Measurements from ENCODE around the gene NLRC5.
"Not testable (repeated sequence)": the region's sequence is repeated elsewhere in the genome, so short reads cannot be mapped to it uniquely, and the experiment has no call there.

Gene NLRC5

DNA sequence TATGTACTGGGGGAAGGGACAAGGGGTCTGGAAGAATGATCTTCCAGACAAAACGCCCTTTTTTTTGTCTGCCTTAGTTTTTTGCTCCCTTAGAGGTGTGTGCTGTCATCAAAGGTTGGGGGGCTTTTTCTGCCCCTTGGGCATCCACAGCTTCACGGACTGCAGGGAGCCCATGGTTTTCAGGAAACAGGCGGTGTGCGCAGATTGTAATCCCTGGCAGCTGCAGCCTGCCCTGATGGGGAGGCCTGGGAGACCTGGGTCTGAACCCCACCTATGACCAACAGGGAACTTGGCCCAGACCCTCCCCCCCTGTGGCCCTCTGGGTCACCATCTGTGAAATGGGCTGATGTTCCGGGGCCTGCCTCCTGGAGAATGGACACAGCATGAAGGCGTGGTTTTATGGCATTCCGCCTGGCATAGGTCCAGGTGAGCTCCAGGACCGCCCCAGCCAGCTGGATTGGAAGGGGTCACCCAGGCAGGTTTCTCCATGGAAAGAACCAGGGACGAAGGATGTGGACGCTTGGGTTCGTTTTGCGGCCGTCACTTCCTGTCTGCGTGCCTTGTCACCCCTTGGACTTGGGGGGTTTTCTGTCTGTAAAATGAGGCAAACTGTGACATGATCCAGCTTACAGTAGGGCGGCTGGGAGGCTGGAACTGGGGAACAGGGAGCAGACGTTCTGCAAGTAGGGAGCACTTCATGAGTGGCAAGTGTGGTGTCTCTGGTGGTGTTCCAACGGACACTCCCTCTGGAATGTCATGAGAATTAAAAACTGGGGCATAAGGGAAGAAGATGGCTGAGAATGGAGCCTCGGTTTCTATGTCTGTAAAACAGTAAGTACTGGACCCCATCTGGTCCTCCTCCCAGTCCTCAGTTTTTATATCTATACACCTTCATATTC lies 104.6 kb downstream of the NLRC5 start:
- no peak for DNase-seq (ENCODE audit: extremely low read depth in 1 of 2, low read depth in 1 of 2)

DNA sequence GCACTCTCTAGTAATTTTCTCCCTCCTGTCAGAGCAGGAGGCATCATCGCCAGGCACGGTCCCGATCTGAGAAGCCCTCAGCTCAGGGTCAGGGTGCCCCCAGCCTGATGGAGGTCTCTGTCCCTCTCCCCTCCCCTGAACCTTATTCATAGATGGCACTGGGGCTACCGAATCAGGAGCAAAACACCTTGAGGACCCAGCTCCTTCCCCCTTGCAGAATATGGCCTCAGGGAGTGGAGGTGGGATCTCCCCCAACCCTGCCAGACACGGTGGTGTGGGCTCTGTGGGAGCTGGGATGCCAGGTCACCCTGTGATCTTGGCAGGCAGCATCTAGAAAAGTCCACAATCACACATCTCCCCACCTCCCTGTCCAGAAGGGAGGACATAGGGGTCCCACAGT lies 105.6 kb downstream of the NLRC5 start:
- DNase-seq (ENCODE audit: extremely low read depth in 1 of 2, low read depth in 1 of 2) = no peak

DNA sequence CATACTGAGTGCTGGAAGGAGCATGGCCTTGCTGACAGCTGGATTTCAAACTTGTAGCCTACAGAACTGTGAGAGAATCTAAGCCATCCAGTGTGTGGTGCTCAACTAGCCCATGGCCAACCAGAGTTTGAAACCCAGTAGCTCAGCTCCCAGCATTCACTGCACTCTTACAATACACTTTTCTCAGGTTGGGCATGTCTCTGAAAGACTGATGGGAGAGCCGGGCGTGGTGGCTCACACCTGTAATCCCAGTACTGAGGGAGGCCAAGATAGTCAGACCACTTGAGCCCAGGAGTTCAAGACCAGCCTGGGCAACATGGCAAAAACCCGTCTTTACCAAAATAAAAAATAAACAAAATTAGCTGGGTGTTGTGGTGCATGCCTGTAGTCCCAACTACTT lies 106.8 kb downstream of the NLRC5 start:
- DNase-seq (ENCODE audit: extremely low read depth in 1 of 2, low read depth in 1 of 2) = no peak

DNA sequence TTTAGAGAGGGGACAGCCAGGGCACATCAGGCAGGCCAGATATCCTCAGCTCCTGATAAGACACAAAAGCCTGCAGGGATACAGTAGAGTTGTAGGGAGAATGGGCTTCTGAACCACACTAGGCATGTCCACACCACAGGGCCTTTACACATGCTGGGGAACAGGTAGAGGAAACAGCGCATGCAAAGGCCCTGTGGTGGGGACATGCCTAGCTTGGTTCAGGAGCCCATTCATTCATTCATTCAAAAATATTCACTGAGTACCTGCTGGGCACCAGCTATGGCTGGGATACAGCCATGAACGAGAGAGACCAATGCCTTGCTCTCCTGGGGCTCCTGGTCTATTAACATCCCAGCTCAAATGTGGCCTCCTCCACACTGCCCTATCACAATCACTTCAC lies 107.4 kb downstream of the NLRC5 start:
- DNase-seq (ENCODE audit: extremely low read depth in 1 of 2, low read depth in 1 of 2) = no peak

DNA sequence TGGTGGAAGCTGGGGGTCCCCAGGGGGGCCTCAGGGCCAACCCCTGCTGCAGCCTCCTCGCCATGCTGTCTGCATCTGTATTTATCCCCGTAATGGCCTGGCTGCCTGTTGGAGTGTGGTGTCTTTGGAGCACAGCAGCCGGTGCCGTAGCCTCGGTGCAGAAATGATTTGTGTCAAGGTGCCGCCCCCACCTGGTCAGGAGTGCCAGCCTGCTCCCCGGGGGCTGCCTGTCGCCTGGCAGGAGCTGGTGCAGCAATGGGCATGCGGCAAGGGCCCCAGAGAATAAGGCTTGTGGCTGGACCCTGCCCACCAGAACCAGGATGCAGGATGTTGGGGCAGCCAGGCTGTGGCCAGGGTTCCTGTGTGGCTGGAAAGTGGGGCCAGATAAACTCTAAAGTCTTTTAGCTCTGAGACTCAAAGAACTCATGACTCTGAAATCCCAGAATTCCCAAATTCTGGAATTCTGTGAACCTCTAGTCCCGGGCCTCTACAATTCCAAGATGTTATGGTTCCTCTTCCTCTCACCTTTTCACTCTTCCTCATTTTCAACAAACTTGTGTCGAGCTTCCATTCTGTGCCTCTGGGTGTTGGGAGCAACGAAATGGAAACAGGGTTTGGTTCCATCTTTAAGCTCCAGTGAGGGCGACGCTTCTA lies 109.0 kb downstream of the NLRC5 start:
- DNase-seq (ENCODE audit: extremely low read depth in 1 of 2, low read depth in 1 of 2) = no peak

DNA sequence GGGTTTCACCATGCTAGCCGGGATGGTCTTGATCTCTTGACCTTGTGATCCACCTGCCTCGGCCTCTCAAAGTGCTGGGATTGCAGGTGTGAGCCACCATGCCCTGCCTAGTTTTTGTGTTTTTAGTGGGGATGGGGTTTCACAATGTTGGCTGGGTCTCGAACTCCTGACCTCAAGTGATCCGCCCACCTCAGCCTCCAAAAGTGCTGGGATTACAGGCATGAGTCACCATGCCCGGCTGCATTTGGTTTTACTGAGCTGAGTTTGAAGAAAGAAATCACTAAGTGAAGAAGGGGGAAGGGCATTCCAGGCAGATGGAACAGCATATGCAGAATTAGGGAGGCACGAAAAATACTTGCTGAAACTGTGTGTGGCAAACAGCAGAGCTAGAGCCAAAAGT lies 110.6 kb downstream of the NLRC5 start:
- not testable (repeated sequence) for DNase-seq (ENCODE audit: extremely low read depth in 1 of 2, low read depth in 1 of 2)

DNA sequence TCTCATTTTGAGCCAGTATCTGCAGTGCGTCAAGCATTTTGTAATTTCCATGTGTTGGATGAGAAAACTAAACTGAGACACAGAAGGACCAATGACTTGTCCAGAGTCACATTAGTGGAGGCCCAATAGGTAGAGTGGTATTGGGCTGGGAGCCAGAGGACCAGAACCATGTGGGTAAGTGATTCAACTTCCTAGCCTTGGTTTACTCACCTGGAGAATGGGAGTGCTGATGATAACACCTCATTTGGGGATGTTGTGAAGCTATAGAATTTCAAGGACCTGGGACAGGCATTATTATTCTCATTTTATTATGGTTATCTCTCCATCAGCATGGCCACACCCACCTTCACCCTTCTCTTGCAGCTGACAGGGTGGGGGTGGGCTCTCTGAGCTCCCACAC lies 111.1 kb downstream of the NLRC5 start:
- no peak for DNase-seq (ENCODE audit: extremely low read depth in 1 of 2, low read depth in 1 of 2)

DNA sequence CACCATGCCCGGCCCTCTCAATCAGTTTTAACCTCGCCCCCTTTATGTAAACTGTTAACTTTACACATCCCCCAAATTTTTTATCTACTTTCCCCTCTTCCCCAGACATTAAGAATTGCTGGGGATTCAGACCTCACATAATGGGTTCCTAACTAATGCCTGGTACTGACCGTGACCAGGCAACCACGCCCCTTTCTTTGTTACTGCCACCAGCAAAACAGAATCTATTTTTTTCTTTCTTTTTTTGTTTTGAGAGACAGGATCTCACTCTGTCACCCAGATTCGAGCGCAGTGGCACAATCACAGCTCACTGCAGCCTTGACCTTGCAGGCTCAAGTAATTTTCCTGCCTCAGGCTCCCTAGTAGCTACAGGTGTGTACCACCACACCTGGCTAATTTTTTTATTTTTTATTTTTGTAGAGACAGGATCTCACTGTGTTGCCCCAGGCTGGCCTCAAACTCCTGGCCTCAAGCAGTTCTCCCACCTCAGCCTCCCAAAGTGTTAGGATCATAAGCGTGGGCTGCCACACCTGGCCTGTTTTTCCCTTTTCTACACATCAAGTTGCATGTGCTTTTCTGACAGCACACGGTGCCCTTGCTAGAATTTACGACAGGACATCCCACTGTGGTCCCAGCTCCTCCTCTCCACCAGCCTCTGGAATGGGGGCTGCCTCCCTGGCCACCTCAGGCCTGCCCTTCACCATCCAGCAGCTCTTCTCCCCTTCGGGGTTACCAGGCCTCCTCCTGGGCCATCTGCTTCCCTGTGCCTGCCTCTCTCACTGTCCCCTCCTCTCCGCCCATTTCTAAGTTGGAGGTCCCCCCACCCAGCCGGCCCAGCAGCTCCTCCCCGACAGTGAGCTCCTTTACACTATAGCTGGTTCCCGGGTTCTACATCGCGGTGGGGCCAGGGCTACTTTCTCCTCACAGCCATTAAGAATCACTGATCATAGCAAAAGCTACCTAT lies 113.8 kb downstream of the NLRC5 start:
- DNase-seq (ENCODE audit: extremely low read depth in 1 of 2, low read depth in 1 of 2) = no peak

DNA sequence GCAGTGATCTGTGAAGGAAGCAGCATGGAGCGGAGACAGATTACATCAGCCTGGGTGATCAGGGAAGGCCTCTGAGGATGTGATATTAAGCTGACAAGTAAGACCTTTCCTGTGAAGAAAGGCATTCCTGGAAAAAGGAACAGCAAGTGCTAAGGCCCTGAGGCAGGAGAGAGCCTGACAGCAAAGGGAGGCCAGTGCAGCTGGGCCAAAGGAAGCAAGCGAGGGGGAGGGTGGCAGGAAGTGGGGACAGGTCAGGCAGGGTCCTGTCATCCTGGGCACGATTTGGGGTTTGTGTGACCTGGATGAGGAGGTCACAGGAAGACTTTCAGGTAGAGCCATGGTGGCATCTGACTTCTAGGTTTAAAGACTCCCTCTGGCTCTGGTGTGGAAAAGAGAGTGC lies 115.3 kb downstream of the NLRC5 start:
- no peak for DNase-seq (ENCODE audit: extremely low read depth in 1 of 2, low read depth in 1 of 2)

DNA sequence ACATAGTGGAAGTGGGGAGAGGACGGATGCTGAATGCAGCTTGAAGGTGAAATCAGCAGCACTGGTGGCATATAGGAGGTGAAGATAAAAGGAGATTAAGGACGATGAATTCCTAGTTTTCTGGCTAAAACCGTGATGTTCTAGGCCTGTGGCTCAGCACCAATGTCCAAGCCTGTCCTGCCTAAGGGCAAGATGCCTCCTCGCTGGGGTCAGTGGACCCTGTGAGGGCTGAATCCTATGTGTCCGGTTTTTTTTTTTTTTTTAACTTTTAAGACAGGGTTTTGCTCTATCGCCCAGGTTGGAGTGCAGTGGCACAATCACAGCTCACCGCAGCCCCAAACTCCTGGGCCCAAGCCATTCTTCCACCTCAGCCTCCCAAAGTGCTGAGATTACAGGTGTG lies 115.8 kb downstream of the NLRC5 start:
- no peak for DNase-seq (ENCODE audit: extremely low read depth in 1 of 2, low read depth in 1 of 2)

DNA sequence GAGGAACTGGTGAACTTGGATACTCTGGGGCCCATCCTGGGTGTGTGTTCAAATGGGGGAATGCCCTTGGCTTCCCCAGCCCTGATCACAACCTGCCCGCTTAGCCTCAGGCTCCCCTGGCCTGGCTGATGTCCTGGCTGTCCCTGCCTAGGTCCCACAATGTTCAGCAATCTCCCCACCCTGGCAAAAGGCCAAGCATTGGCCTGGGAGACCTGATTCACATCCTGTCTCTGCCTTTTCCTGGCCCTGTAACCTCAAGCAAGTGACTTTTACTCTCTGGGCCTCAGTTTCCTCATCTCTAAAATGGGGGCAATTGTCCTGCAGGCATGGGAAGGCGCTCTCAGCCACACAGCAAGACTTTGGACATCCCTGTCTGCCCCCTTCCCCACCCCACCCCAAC lies 117.4 kb downstream of the NLRC5 start:
- DNase-seq (ENCODE audit: extremely low read depth in 1 of 2, low read depth in 1 of 2) = no peak

DNA sequence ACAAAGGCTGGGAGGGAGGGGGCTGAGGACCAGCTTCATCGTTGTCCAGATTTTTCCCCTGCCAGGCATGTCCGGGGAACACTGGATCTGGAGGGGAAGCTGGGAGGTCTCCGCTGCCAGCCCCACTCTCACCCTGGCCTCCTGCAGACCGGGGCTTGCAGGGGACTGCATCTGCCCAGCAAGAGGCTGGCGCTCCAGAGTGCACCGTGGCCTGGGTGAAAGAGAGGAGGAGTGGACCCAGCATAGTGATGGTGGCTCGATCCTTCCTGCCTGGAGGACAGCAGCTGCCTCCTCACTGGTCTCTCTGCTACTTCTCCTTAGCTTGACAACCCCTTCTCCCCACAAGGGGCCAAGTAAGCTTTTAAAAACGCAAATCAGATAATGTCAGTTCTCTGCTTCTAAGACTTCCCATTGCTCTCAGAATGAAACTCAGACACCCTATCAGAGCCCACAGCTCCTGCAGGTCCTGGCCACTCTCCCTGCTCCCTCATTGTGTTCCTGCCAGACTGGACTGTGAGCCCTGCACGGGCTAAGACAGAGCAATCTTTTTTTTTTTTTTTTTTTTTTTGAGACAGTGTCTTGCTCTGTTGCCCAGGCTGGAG lies 118.1 kb downstream of the NLRC5 start:
- DNase-seq (ENCODE audit: extremely low read depth in 1 of 2, low read depth in 1 of 2) = no peak

DNA sequence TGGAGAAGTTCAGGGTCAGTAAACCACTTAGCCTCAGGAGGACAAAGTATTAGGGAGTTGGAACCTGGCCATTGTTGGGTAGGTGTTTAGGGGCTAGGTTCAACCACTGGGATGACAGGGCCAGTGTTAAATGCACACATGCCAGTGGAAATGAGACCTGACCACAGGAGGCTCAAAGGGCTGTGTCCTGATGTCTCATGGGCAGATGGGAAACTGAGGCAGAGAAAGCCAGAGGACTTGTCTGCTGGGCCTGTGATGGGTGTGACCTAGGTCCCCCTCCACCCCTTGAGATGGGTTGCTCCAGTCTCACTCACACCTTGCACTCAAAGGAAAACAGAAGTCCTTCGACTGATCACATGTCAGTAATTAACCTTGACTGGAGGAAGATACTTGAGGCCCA lies 119.1 kb downstream of the NLRC5 start:
- DNase-seq (ENCODE audit: extremely low read depth in 1 of 2, low read depth in 1 of 2) = no peak

DNA sequence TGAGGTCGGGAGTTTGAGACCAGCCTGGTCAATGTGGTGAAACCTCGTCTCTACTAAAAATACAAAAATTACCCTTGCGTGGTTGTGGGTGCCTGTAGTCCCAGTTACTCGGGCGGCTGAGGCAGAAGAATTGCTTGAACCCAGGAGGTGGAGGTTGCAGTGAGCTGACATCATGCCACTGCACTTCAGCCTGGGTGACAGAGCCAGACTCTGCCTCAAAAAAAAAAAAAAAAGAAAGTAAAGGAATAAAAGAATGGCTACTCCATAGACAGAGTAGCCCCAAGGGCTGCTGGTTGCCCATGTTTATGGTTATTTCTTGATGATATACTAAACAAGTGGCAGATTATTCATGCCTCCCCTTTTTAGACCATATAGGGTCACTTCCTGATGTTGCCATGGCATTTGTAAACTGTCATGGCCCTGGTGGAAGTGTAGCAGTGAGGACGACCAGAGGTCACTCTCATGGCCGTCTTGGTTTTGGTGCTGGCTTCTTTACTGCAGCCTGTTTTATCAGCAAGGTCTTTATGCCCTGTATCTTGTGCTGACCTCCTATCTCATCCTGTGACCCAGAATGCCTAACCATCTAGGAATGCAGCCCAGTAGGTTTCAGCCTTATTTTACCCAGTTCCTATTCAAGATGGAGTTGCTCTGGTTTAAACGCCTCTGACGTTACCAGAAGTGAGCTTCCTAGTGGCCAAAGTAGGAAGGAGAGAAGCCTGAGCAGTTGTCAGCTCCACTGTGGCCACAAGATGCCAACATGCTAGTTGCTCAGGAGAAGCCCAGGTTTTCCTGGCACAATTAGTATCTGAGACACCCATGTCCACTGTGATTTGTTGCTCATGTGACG lies 120.1 kb downstream of the NLRC5 start:
- not testable (repeated sequence) for DNase-seq (ENCODE audit: extremely low read depth in 1 of 2, low read depth in 1 of 2)

DNA sequence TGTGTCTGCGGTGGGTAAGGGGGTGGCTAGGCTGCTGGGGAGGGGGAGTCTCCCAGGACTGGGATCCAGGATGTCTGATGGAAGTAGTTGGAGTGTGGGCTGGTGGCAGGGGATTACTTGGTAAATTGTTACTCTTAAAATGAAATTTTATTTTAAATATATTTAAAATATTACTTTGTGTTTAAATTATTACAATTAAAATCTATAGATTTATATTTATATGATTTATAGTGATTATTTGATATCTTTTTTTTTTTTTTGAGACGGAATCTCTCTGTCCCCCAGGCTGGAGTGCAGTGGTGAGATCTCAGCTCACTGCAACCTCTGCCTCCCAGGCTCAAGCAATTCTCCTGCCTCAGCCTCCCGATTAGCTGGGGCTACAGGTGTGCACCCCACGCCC lies 121.6 kb downstream of the NLRC5 start:
- DNase-seq (ENCODE audit: extremely low read depth in 1 of 2, low read depth in 1 of 2) = no peak

DNA sequence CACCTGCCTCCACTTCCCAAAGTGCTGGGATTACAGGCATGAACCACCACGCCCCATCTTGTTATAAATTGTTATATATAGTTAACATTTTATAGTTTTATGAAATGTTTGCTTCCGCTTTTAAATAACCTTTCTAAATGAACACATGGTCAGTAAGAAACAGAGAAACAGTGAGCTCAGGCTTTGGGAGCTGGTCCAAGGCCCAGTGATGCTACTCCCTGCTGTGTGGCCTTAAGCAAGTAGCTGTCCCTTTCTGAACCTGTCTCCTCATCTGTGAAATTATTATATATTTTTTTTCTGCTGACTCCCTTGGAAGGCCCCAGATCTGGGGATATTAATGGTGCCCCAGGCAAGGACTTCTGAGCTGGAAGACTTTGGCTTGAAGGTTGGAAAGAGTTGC lies 122.1 kb downstream of the NLRC5 start:
- DNase-seq (ENCODE audit: extremely low read depth in 1 of 2, low read depth in 1 of 2) = no peak

DNA sequence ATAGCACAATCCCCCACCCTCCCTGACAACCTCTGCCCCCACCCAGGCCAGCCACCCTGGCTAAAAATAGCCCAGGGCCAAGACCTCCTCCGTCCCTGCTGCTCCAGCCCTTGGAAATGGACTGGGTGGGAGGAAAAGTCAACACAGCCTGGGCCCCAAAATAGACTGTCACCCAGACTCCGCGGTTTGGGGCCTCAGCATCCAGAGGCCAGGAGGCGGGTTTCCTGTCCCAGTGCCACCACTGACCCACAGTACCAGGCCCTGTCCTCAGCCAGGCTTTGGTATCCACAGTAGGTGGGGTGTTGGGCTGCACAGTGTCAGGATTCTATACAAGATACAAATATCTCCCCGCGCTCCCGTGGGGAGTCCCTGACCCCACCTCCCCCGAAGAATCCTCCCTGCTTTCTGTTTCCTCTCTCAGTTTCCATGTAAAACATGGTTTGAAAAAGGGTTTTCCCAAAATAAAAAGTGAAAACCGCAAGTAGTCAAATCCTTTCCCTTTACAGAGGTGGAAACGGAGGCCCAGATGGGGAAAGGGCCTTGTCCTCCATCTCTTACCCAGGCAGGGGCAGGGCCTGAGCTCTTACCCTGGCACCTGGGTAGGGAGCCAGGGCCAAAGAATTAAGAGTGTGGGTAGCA lies 123.2 kb downstream of the NLRC5 start:
- no peak for DNase-seq (ENCODE audit: extremely low read depth in 1 of 2, low read depth in 1 of 2)

DNA sequence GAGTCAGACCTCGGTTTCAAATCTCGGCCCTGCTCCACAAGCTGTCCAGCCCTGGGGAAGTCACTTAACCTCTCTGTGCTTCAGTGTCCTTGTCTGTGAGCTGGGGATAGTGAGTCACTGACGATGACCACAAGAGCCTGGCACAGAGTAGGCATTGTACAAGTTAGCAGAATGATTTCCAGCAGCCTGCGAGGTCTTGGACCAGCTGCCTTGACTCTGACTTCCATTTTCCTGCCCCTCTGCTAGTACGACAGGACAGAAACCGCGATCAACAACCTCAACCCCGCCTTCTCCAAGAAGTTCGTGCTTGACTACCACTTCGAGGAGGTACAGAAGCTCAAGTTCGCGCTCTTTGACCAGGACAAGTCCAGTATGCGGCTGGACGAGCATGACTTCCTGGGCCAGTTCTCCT lies 123.7 kb downstream of the NLRC5 start:
- no peak for DNase-seq (ENCODE audit: extremely low read depth in 1 of 2, low read depth in 1 of 2)

DNA sequence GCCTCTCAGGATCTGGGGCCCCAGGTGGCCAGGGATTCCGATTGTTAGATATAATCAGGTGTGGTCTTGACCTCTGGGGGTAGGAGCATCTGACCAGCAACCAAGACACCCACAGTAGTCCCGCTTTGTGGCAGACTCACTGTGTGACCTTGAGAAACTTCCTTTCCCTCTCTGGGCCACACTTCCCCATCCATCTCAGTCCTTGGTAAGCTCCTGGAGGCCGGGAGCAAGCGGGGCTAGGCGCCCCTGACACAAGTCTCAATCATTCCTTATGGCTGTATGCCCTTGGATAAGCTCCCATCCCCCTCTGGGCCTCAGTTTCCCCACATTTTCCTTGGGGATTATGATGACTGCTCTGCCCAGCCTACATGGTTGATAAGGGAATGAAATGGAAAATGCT lies 124.3 kb downstream of the NLRC5 start:
- no peak for DNase-seq (ENCODE audit: extremely low read depth in 1 of 2, low read depth in 1 of 2)

DNA sequence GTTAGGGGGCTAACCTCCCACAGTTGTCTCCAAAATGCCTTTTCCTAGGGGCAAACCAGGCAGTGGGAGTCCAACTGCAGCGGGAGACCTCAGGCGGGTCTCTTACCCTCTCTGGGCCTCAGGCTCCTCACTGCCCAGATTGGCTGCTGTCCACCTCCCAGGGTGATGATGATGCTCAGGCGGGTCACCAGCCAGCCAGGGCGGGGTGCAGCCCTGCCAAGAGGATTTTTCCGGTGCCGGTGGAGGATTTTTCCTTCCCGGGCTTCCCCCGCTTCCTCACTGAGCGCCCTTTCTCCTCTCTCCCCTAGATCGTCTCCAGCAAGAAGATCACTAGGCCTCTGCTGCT lies 125.8 kb downstream of the NLRC5 start:
- DNase-seq (ENCODE audit: extremely low read depth in 1 of 2, low read depth in 1 of 2) = no peak
